Endothelial cell of umbilical vein (primary cell): ENCODE results near the gene SPON1. TPM values are rescaled to one million over a fixed set of nuclear protein-coding genes. Genes with fewer than 3 reads are reported as not detected.
"Not testable (repeated sequence)": the region's sequence is repeated elsewhere in the genome, so short reads cannot be mapped to it uniquely, and the experiment has no call there.

ENCODE experiments used
- BruUV-seq: library from RNA; stranded (reverse); fragments of 400-500 nt; replicated peaks from 2 replicates; lab custom pipeline; 2021; lab: Mats Ljungman, UMichigan
- CTCF ChIA-PET: fragments of 300-600, 350-600 bp; sonication (Branson Sonifier 250); formaldehyde crosslinking; loops from one replicate; lab custom pipeline; 2021; ENCODE audit warnings: antibody characterized with exemption, inconsistent platforms; lab: Charles Lee
- POLR2A ChIA-PET: fragments of 300-600, 350-600 bp; sonication (Branson Sonifier 250); formaldehyde crosslinking; loops from one replicate; lab custom pipeline; 2021; ENCODE audit warnings: antibody characterized with exemption, inconsistent platforms; lab: Charles Lee
- DNase-seq: peaks from one replicate; pipeline ENCODE4 v3.0.0-alpha.2; 2011; ENCODE audit warnings: low read depth, low spot score
- FAIRE-seq: peaks from 2 replicates; lab custom pipeline; 2011; peaks lifted over from hg19 to GRCh38; lab: Jason Lieb, UNC
- H2AFZ ChIP-seq: 2 replicates; pipeline ENCODE4 v1.6.0; 2012; ENCODE audit warnings: low read depth, low read length, control low read depth, inconsistent platforms
- H3K27ac ChIP-seq: 2 replicates; pipeline ENCODE4 v1.5.1; 2011; ENCODE audit warnings: low read depth, mild to moderate bottlenecking, control low read depth, low read length, moderate library complexity; ENCODE audit not compliant: insufficient read depth
- H3K27me3 ChIP-seq, 2 experiments: 2 replicates each; pipeline versions ENCODE4 v1.6.0 to v1.6.1; 2011; ENCODE audit warnings: low read length in 2 of 2, mixed read lengths in 1 of 2; ENCODE audit not compliant: control insufficient read depth in 2 of 2, insufficient read depth in 2 of 2
- H3K36me3 ChIP-seq, 2 experiments: 2 replicates in 1 of 2; 3 replicates in 1 of 2; pipeline ENCODE4 v1.5.1; 2011; ENCODE audit warnings: low read length in 2 of 2, mild to moderate bottlenecking in 1 of 2, moderate library complexity in 1 of 2; ENCODE audit not compliant: control insufficient read depth in 2 of 2, insufficient read depth in 2 of 2; ENCODE audit errors: extremely low read depth in 1 of 2
- H3K4me1 ChIP-seq: 3 replicates; pipeline ENCODE4 v1.5.1; 2011; ENCODE audit warnings: mild to moderate bottlenecking, low read length; ENCODE audit not compliant: control insufficient read depth, insufficient read depth; ENCODE audit errors: extremely low read depth
- H3K4me2 ChIP-seq: 2 replicates; pipeline ENCODE4 v1.6.1; 2011; ENCODE audit warnings: low read length, control low read depth, mixed read lengths; ENCODE audit not compliant: insufficient read depth
- H3K4me3 ChIP-seq, 3 experiments: fragments of 200-600 bp in 1 of 3; sonication (generic), shearing (Covaris generic) in 1 of 3; replicated peaks in 1 of 3; 2 replicates each; pipeline ENCODE4 v1.5.1; 2011 to 2016; ENCODE audit warnings: control low read depth in 3 of 3, low read length in 3 of 3, mild to moderate bottlenecking in 2 of 3, inconsistent platforms in 1 of 3, low read depth in 1 of 3, moderate library complexity in 1 of 3; ENCODE audit not compliant: insufficient read depth in 1 of 3
- H3K79me2 ChIP-seq: 2 replicates; pipeline ENCODE4 v1.6.0; 2012; ENCODE audit warnings: low read length, inconsistent platforms; ENCODE audit not compliant: control insufficient read depth, insufficient read depth
- H3K9ac ChIP-seq: replicated peaks from 2 replicates; pipeline ENCODE3; 2011; ENCODE audit warnings: low read length, control low read depth; ENCODE audit not compliant: insufficient read depth; ENCODE audit errors: extremely low read depth
- H3K9me1 ChIP-seq: replicated peaks from 3 replicates; pipeline ENCODE4 v1.6.0; 2011; ENCODE audit warnings: mild to moderate bottlenecking, low read length; ENCODE audit not compliant: control insufficient read depth, insufficient read depth; ENCODE audit errors: extremely low read depth
- H3K9me3 ChIP-seq: replicated peaks from 2 replicates; pipeline ENCODE4 v1.5.1; 2012; ENCODE audit warnings: low read length, inconsistent platforms; ENCODE audit not compliant: control insufficient read depth, insufficient read depth
- H4K20me1 ChIP-seq: replicated peaks from 2 replicates; pipeline ENCODE3; 2011; ENCODE audit warnings: mild to moderate bottlenecking, low read length; ENCODE audit not compliant: control insufficient read depth, insufficient read depth; ENCODE audit errors: extremely low read depth
- FOS ChIP-seq: IDR thresholded peaks from 2 replicates; pipeline ENCODE4 v1.6.1; 2011; ENCODE audit warnings: mild to moderate bottlenecking, low read length, moderate library complexity, borderline replicate concordance; ENCODE audit not compliant: insufficient read depth
- GATA2 ChIP-seq: IDR thresholded peaks from 2 replicates; pipeline ENCODE4 v1.7.0; 2011; ENCODE audit warnings: low read depth, mild to moderate bottlenecking, moderate library complexity, mixed read lengths, low read length; ENCODE audit not compliant: insufficient read length, insufficient read depth
- JUN ChIP-seq: IDR thresholded peaks from 2 replicates; pipeline ENCODE4 v1.6.1; 2011; ENCODE audit warnings: borderline replicate concordance, low read depth; ENCODE audit not compliant: insufficient read length, insufficient read depth
- MYC ChIP-seq: IDR thresholded peaks from one replicate; pipeline ENCODE4 v1.6.1; 2011; ENCODE audit warnings: mild to moderate bottlenecking, low read depth, low read length
- POLR2A ChIP-seq: IDR thresholded peaks from 2 replicates; pipeline ENCODE4 v1.6.1; 2012; ENCODE audit warnings: low read depth, mild to moderate bottlenecking, control low read depth, low read length
- POLR2AphosphoS5 ChIP-seq: IDR thresholded peaks from 2 replicates; pipeline ENCODE4 v1.6.1; 2012; ENCODE audit warnings: low read depth, mild to moderate bottlenecking, control low read depth, low read length, moderate library complexity; ENCODE audit not compliant: insufficient read depth
- dilution Hi-C: fragments of 300-500 bp; cut with MboI; formaldehyde crosslinking; loops from one replicate; pipeline ENCODE4 v1.15.0; 2019; ENCODE audit warnings: low sequenced_read_pairs; ENCODE audit not compliant: extremely low pct_ligation_motif_present
- intact Hi-C: fragments of 100-400 bp; cut with micrococcal nuclease; formaldehyde crosslinking; loops from one replicate; pipeline ENCODE4 v1.10.0; 2022
- polyA plus RNA-seq, 4 experiments: library from polyadenylated mRNA; depleted of rRNA in 3 of 4; stranded (reverse) in 3 of 4; unstranded in 1 of 4; fragments of >200 nt; gene quantifications; 2 replicates each; pipeline versions ENCODE4 v1.2.1 to v1.2.3, GENCODE V29; 2011 to 2012; ENCODE audit warnings: missing spikeins in 1 of 4
- total RNA-seq: library from RNA; stranded (reverse); gene quantifications from 2 replicates; pipeline ENCODE4 v1.2.3, GENCODE V29; 2021
- TF ChIP-seq, protein P1 (sequence below): IDR thresholded peaks from 2 replicates; pipeline ENCODE4 v1.6.1; 2011; ENCODE audit not compliant: insufficient read depth, insufficient read length
- TF ChIP-seq, protein P2 (sequence below), 2 donors: IDR thresholded peaks; 1 replicate in 1 of 2; 2 replicates in 1 of 2; pipeline ENCODE4 v1.5.1; 2011; ENCODE audit warnings: low read length in 2 of 2, mild to moderate bottlenecking in 2 of 2, moderate library complexity in 2 of 2, control low read depth in 1 of 2, inconsistent platforms in 1 of 2, low read depth in 1 of 2; ENCODE audit not compliant: insufficient read depth in 1 of 2; ENCODE audit errors: extremely low read depth in 1 of 2

The SPON1 gene
- total and polyA plus RNA-seq, 2 donors (not counting 3 experiments of a cell fraction or from before 2014, with no cell fraction given), result 0.31 TPM; not detected in 1

DNA sequence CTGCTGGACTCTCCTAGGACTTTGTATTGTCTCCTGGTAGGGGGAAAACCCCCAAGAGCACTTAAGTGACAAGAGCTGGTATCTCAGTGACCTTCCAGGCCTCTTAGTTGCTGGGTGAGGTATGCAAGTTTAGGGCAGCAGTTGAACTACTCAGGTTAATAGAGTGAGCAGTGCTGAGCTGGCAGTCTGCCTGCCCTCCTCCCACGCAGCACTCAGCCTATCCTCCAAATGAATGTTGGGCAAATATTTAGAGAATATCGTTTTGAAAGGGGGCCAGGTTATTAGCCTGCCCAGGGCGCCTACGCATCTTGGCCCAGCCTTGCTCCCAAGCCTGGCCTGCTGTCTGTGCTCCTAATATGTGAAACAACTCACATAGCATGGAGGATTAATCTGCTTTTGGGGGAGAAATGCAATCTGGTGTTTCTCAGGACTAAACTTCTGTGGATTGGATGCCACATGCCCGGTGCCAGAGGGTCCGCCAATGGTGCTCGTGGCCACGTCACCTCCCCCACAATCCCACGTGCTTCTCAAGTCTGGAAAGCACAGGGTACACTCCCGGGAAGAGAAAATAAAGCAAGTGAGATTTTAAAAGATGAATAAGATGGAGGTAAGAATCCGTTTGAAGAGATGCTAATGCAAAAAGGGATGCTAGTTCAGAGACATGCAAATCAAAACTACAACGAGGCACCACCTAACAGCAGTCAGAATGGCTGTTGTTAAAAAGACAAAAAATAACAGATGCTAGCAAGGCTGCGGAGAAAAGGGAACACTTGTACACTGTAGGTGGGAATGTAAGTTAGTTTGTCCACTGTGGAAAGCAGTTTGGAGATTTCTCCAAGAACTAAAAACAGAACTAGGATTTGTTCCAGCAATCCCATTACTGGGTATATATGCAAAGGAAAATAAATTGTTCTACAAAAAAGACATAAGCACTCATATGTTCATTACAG is 67.7 kb downstream of the SPON1 start:
- DNase-seq, result no peak
- no TSS peak for BruUV-seq
- H3K79me2 ChIP-seq, result no peaks in the 10 kb centered on the region
- dilution Hi-C loops, result no loop called here
- H4K20me1 ChIP-seq, result no peaks in the 10 kb centered on the region
- no peak overlapping the region for H3K4me2 ChIP-seq
- no peak overlapping the region for H3K27ac ChIP-seq
- TF ChIP-seq GATA2 (no peak), FOS (no peak), POLR2AphosphoS5 (no peak), MYC (no peak), JUN (no peak), POLR2A (no peak)
- TF ChIP-seq, protein P1, sequence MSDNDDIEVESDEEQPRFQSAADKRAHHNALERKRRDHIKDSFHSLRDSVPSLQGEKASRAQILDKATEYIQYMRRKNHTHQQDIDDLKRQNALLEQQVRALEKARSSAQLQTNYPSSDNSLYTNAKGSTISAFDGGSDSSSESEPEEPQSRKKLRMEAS, result no peak
- TF ChIP-seq, protein P2, sequence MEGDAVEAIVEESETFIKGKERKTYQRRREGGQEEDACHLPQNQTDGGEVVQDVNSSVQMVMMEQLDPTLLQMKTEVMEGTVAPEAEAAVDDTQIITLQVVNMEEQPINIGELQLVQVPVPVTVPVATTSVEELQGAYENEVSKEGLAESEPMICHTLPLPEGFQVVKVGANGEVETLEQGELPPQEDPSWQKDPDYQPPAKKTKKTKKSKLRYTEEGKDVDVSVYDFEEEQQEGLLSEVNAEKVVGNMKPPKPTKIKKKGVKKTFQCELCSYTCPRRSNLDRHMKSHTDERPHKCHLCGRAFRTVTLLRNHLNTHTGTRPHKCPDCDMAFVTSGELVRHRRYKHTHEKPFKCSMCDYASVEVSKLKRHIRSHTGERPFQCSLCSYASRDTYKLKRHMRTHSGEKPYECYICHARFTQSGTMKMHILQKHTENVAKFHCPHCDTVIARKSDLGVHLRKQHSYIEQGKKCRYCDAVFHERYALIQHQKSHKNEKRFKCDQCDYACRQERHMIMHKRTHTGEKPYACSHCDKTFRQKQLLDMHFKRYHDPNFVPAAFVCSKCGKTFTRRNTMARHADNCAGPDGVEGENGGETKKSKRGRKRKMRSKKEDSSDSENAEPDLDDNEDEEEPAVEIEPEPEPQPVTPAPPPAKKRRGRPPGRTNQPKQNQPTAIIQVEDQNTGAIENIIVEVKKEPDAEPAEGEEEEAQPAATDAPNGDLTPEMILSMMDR (IDR thresholded peaks at IDR 0.05; ENCODE audit: extremely low read depth in 1 of 2, insufficient read depth in 1 of 2, low read depth in 1 of 2, low read length in 2 of 2), result no peak
- intact Hi-C loops, result no loop called here
- no peak for FAIRE-seq
- CTCF ChIA-PET, result no interaction called here
- H3K9me3 ChIP-seq, result no peaks in the 10 kb centered on the region
- H3K9me1 ChIP-seq, result no peaks in the 10 kb centered on the region
- no peaks in the 10 kb centered on the region for H3K36me3 ChIP-seq
- no peak overlapping the region for H3K9ac ChIP-seq
- H3K4me3 ChIP-seq, result no peak overlapping the region
- H3K27me3 ChIP-seq, result peaks cover 2 to 4% of the 10 kb centered on the region in 2 experiments
- H3K4me1 ChIP-seq, result no peaks in the 10 kb centered on the region
- POLR2A ChIA-PET, result no interaction called here
- H2AFZ ChIP-seq, result no peak overlapping the region

DNA sequence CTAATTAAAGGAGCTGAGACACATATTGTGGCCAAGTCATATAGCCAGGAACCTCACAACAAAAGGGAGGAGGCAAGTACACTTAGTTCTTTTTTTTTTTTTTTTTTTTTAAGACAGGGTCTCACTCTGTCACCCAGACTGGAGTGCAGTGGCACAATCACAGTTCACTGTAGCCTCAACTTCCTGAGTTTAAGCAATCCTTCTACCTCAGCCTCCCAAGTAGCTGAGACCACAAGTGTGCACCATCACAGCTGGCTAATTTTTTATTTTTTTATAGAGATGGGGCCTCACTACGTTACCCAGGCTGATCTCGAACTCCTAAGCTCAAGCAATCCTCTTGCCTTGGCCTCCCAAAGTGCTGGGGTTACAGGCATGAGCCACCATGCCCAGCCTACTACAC is 73.0 kb downstream of the SPON1 start:
- FAIRE-seq, H3K27ac ChIP-seq, H2AFZ ChIP-seq, H3K9ac ChIP-seq, H3K9me3 ChIP-seq, H3K36me3 ChIP-seq, H3K9me1 ChIP-seq, H3K79me2 ChIP-seq, BruUV-seq, H4K20me1 ChIP-seq, H3K4me2 ChIP-seq, intact Hi-C loops, H3K27me3 ChIP-seq, H3K4me3 ChIP-seq, dilution Hi-C loops, DNase-seq, POLR2A ChIA-PET, H3K4me1 ChIP-seq: not testable (repeated sequence)
- CTCF ChIA-PET, result interaction anchor here (0.7 kb wide), 1 partner anchor 16 kb away, joined by 3 read pairs; no protein-coding TSS in a partner anchor
